Measurements from ENCODE around the gene FAM120A.

DNA sequence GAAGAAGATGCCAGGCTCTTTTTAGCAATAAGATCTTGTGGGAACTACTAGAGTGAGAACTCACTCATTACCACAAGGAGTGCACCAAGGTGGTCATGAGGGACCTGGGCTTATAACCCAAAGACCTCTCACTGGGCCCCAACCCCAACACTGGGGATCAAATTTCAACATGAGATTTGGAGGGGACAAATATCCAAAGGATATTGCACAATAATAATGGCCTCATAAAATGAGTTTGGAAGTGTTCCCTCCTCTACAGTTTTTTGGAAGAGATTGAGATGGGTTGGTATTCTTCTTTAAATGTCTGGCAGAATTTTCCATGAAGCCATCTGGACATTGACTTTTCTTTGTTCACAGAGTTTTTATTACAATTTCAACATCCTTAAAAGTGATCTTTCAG is 38.0 kb upstream of the FAM120A start:
- TF ChIP-seq, protein P1, sequence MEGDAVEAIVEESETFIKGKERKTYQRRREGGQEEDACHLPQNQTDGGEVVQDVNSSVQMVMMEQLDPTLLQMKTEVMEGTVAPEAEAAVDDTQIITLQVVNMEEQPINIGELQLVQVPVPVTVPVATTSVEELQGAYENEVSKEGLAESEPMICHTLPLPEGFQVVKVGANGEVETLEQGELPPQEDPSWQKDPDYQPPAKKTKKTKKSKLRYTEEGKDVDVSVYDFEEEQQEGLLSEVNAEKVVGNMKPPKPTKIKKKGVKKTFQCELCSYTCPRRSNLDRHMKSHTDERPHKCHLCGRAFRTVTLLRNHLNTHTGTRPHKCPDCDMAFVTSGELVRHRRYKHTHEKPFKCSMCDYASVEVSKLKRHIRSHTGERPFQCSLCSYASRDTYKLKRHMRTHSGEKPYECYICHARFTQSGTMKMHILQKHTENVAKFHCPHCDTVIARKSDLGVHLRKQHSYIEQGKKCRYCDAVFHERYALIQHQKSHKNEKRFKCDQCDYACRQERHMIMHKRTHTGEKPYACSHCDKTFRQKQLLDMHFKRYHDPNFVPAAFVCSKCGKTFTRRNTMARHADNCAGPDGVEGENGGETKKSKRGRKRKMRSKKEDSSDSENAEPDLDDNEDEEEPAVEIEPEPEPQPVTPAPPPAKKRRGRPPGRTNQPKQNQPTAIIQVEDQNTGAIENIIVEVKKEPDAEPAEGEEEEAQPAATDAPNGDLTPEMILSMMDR (IDR thresholded peaks at IDR 0.05; ENCODE audit: poor library complexity, severe bottlenecking), result no peak
- TF ChIP-seq TAF1 (IDR thresholded peaks at IDR 0.05; ENCODE audit: low read depth), result no peak

Data from neural cell (in vitro differentiated cells).